OCI-LY3 (cell line): ENCODE measurements around the gene S100A12.

Experiments used
- EZH2phosphoT487 ChIP-seq: fragments of 200-600 bp; shearing (Covaris generic); IDR thresholded peaks from 2 replicates; pipeline ENCODE4 v1.6.1; 2018; ENCODE audit warnings: antibody characterized with exemption, mixed run types, low read depth
- TF ChIP-seq, protein P1 (sequence below): fragments of 200-600, 300-600 bp; sonication (generic); IDR thresholded peaks from 2 replicates; pipeline ENCODE4 v1.5.1; 2014; ENCODE audit warnings: antibody characterized with exemption, low read length, low read depth

DNA sequence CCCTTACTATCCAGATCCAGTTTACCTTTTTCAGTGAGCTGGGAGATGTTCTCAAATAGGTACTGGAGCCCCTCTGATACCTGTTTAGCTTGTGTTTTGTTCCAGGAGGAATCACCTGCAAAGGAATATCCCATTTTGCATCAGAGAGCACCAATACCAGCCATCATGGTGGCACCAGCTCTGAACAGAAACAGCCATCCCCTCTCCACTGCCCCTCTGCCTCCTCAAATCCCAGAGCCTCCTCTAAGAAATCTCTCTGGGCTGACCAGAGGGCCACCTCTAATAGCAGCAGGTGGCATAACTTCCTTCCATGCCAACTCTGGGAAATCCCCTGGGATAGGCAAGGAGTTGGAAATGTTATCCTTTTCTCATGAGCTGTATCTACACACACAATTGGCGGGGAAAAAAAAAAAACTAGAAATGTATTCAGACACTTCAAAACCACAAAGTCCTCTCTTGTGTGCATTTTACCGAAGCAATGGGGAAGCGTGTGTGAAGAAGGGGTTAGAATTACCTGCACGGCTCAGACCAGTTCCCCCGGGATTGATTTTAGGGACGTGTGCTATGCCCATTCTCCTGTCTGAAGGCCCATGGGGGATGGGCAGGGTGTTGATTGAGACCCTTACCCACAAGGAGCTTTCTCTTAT, 29.2 kb downstream of the S100A12 start:
- TF ChIP-seq, protein P1, sequence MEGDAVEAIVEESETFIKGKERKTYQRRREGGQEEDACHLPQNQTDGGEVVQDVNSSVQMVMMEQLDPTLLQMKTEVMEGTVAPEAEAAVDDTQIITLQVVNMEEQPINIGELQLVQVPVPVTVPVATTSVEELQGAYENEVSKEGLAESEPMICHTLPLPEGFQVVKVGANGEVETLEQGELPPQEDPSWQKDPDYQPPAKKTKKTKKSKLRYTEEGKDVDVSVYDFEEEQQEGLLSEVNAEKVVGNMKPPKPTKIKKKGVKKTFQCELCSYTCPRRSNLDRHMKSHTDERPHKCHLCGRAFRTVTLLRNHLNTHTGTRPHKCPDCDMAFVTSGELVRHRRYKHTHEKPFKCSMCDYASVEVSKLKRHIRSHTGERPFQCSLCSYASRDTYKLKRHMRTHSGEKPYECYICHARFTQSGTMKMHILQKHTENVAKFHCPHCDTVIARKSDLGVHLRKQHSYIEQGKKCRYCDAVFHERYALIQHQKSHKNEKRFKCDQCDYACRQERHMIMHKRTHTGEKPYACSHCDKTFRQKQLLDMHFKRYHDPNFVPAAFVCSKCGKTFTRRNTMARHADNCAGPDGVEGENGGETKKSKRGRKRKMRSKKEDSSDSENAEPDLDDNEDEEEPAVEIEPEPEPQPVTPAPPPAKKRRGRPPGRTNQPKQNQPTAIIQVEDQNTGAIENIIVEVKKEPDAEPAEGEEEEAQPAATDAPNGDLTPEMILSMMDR = no peak
- no peak; the same call in 1 of the 2 replicates for TF ChIP-seq EZH2phosphoT487
